ENCODE results near the gene GPR78.

Gene GPR78

GRCh38 chr4:8601086-8601485 lies 20.9 kb downstream of the GPR78 start:
- DNase-seq: no peak

- no peak for DNase-seq
These were observed 21.4 kb downstream of the GPR78 start for GRCh38 chr4:8601556-8601955.

- DNase-seq: no peak
These were observed 22.7 kb downstream of the GPR78 start for GRCh38 chr4:8602686-8603430.

- no peak for DNase-seq
These were observed 23.7 kb downstream of the GPR78 start for GRCh38 chr4:8603931-8604330.

- DNase-seq: no peak
These were observed 25.1 kb downstream of the GPR78 start for GRCh38 chr4:8605289-8605688.

- DNase-seq: no peak
These were observed 26.3 kb downstream of the GPR78 start for GRCh38 chr4:8606476-8606875.

GRCh38 chr4:8606966-8607365 lies 26.8 kb downstream of the GPR78 start:
- no peak for DNase-seq

GRCh38 chr4:8607603-8608481 lies 27.6 kb downstream of the GPR78 start:
- peak; percentile 2 to 24 for DNase-seq

GRCh38 chr4:8608714-8609391 lies 28.7 kb downstream of the GPR78 start:
- no peak for DNase-seq

GRCh38 chr4:8609406-8609805 lies 29.2 kb downstream of the GPR78 start:
- DNase-seq: no peak

- DNase-seq: no peak
These were observed 29.7 kb downstream of the GPR78 start for GRCh38 chr4:8609824-8610350.

- DNase-seq: no peak
These were observed 30.8 kb downstream of the GPR78 start for GRCh38 chr4:8610858-8611616.

- no peak for DNase-seq
These were observed 32.5 kb downstream of the GPR78 start for GRCh38 chr4:8612646-8613045.

GRCh38 chr4:8613421-8614364 lies 33.5 kb downstream of the GPR78 start:
- DNase-seq: no peak

- no peak for DNase-seq
These were observed 34.4 kb downstream of the GPR78 start for GRCh38 chr4:8614365-8615193.

- DNase-seq: no peak
These were observed 35.2 kb downstream of the GPR78 start for GRCh38 chr4:8615366-8615765.

- no peak for DNase-seq
These were observed 36.0 kb downstream of the GPR78 start for GRCh38 chr4:8615921-8616787.

GRCh38 chr4:8616831-8617230 lies 36.6 kb downstream of the GPR78 start:
- DNase-seq: no peak

GRCh38 chr4:8617486-8618040 lies 37.4 kb downstream of the GPR78 start:
- no peak for DNase-seq

Data from activated CD4-positive, alpha-beta T cell treated with anti-CD3 and anti-CD28 coated beads, Interleukin-2, amount 50 U/mL, for 4 hours (primary cell).